ENCODE data around the gene ZNF784. TPM values are rescaled to one million over a fixed set of nuclear protein-coding genes. Genes with fewer than 3 reads are reported as not detected.

The ZNF784 gene
- total RNA-seq, 2 experiments from 2014 or later: 5.2 to 5.3 TPM

GRCh38 chr19:55626350-55626749 lies 2.0 kb upstream of the ZNF784 start:
- Mint-ChIP-seq H3K4me1 (ENCODE audit: low read depth) (peaks cover 39% of the 10 kb centered on the region), H3K36me3 (ENCODE audit: low read depth) (peaks cover 3% of the 10 kb centered on the region), H3K27me3 (ENCODE audit: low read depth) (peaks cover 13% of the 10 kb centered on the region), H3K9me3 (ENCODE audit: insufficient read depth) (peaks cover 4% of the 10 kb centered on the region), H3K27ac (peak overlapping the region; percentile 87), H3K4me3 (peak overlapping the region; percentile 71)
- ChIA-PET POLR2A (interaction anchor here (1.1 to 2.8 kb wide), 4 partner anchors 9 to 150 kb away, joined by 3 to 27 read pairs (median 7); partner anchors contain the start of genes FIZ1, ZNF524, ZNF628 and ZNF865), CTCF (interaction anchor here (0.8 to 7.1 kb wide), 21 partner anchors 9 to 508 kb away, joined by 3 to 59 read pairs (median 4); partner anchors contain the start of genes ISOC2, TMEM238, U2AF2 and ZNF524)
- peak; percentile 73 for ATAC-seq
- peak; percentile 84 for DNase-seq

GRCh38 chr19:55625004-55625326 lies 599 bp upstream of the ZNF784 start:
- ATAC-seq: no peak
- H3K36me3 Mint-ChIP-seq (ENCODE audit: low read depth): peaks cover 15% of the 10 kb centered on the region
- CTCF ChIA-PET: interaction anchor here (0.9 to 7.1 kb wide), 13 partner anchors 8 to 371 kb away, joined by 3 to 59 read pairs (median 6); partner anchors contain the start of genes FIZ1 and ZNF865

DNA sequence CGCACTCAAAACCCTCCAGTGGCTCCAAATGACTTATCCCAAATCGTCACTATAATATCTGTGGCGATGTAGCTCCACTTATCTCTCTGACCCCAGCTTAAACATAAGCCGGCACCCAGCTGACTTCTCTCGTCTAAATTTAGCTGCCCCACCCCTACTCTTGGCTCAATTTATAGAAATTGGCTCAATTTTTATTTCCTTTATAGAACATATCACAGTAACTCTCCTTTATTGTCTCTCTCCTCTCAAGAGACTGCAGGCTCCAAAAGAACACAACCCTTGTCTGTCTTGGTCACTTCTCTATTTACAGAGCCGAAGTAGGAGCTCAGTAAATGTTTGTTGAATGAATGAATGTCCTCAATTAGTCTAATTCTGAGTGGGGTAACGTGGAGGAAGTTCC lies 805 bp downstream of the ZNF784 start:
- DNase-seq: no peak
- CTCF ChIA-PET: interaction anchor here (1.5 to 7.1 kb wide), 5 partner anchors 9 to 120 kb away, joined by 5 to 59 read pairs (median 13); partner anchors contain the start of gene ZNF865
- Mint-ChIP-seq H3K27ac (no peak overlapping the region), H3K4me3 (peak overlapping the region; percentile 85), H3K36me3 (ENCODE audit: low read depth) (peaks cover 22% of the 10 kb centered on the region), H3K9me3 (ENCODE audit: insufficient read depth) (peaks cover 4% of the 10 kb centered on the region), H3K27me3 (ENCODE audit: low read depth) (peaks cover 10% of the 10 kb centered on the region), H3K4me1 (ENCODE audit: low read depth) (peaks cover 60% of the 10 kb centered on the region)
- POLR2A ChIA-PET: interaction anchor here (1.6 to 2.8 kb wide), 2 partner anchors 17 to 24 kb away, joined by 10 to 27 read pairs; partner anchors contain the start of genes FIZ1 and ZNF865
- ATAC-seq: no peak

More at GRCh38 chr19:55625004-55625326, 599 bp upstream of the ZNF784 start:
- Mint-ChIP-seq H3K9me3 (ENCODE audit: insufficient read depth) (peaks cover 4% of the 10 kb centered on the region), H3K27ac (peak overlapping the region; percentile 98), H3K4me3 (peak overlapping the region; percentile 85), H3K27me3 (ENCODE audit: low read depth) (peaks cover 13% of the 10 kb centered on the region), H3K4me1 (ENCODE audit: low read depth) (peaks cover 53% of the 10 kb centered on the region)
- DNase-seq: no peak
- POLR2A ChIA-PET: interaction anchor here (0.6 to 2.8 kb wide), 9 partner anchors 10 to 685 kb away, joined by 3 to 27 read pairs (median 3); partner anchors contain the start of genes FIZ1, NAT14, PPP6R1 and ZNF865

DNA sequence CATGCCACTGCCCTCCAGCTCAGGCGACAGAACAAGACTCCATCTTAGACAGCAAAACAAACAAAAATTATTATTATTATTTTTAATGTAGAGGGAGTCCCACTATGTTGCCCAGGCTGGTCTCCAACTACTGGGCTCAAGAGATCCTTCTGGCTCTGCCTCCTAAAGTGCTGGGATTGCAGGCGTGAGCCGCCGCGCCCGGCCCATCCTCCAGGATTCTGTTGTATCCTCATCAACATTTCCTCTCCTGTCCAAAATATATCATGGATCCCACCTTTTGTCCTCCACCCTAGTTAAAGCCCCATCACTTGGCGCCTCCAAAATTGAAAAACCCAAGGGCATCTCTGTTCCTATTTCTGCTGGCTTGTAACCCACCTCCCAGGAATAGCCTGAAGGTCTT lies 1.2 kb downstream of the ZNF784 start:
- DNase-seq: no peak
- H3K4me1 Mint-ChIP-seq (ENCODE audit: low read depth): peaks cover 60% of the 10 kb centered on the region
- no peak overlapping the region for H3K4me3 Mint-ChIP-seq
- peaks cover 22% of the 10 kb centered on the region for H3K36me3 Mint-ChIP-seq (ENCODE audit: low read depth)
- peaks cover 8% of the 10 kb centered on the region for H3K27me3 Mint-ChIP-seq (ENCODE audit: low read depth)
- H3K9me3 Mint-ChIP-seq (ENCODE audit: insufficient read depth): peaks cover 4% of the 10 kb centered on the region
- ChIA-PET CTCF (interaction anchor here (0.9 to 7.1 kb wide), 4 partner anchors 10 to 119 kb away, joined by 3 to 59 read pairs (median 18); partner anchors contain the start of gene ZNF865), POLR2A (no interaction called here)
- no peak for ATAC-seq
- no peak overlapping the region for H3K27ac Mint-ChIP-seq

GRCh38 chr19:55622242-55622969 lies 2.0 kb downstream of the ZNF784 start:
- no peak for ATAC-seq
- ChIA-PET POLR2A (no interaction called here), CTCF (interaction anchor here (0.9 to 7.1 kb wide), 3 partner anchors 10 to 119 kb away, joined by 3 to 59 read pairs (median 24); partner anchors contain the start of gene ZNF865)
- DNase-seq: no peak
- H3K27ac Mint-ChIP-seq: no peak overlapping the region
- H3K9me3 Mint-ChIP-seq (ENCODE audit: insufficient read depth): peaks cover 4% of the 10 kb centered on the region
- peaks cover 26% of the 10 kb centered on the region for H3K36me3 Mint-ChIP-seq (ENCODE audit: low read depth)
- H3K4me3 Mint-ChIP-seq: no peak overlapping the region
- H3K27me3 Mint-ChIP-seq (ENCODE audit: low read depth): peaks cover 3% of the 10 kb centered on the region
- H3K4me1 Mint-ChIP-seq (ENCODE audit: low read depth): peaks cover 56% of the 10 kb centered on the region

DNA sequence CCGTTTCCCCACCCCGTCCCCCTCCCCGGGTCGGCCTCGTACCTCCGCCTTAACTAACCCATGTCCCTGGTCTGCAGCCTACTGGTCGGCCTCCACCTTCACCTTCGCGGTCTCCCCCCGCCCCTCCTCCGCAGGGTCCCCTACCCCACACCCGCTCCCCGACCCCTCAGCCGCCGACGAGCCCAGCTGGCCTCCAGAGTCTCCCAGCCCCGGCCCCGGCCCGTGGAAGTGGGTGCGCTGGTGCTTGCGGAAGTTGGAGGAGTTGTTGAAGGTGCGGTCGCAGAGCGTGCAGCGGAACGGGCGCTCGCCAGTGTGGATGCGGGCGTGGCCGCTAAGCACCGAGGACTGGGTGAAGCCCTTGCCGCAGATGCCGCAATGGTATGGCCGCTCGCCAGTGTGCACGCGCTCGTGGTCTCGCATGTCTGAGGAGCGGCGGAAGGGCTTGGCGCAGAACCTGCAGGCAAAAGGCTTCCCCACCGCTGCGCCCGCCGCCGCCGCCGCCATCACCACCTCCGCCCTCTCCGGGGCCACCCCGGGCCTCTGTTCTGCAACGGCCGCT lies 2.6 kb downstream of the ZNF784 start:
- H3K9me3 Mint-ChIP-seq (ENCODE audit: insufficient read depth): peaks cover 4% of the 10 kb centered on the region
- no peak for ATAC-seq
- peaks cover 50% of the 10 kb centered on the region for H3K4me1 Mint-ChIP-seq (ENCODE audit: low read depth)
- no peak overlapping the region for H3K27ac Mint-ChIP-seq
- H3K27me3 Mint-ChIP-seq (ENCODE audit: low read depth): peaks cover under 1% of the 10 kb centered on the region
- peaks cover 30% of the 10 kb centered on the region for H3K36me3 Mint-ChIP-seq (ENCODE audit: low read depth)
- H3K4me3 Mint-ChIP-seq: no peak overlapping the region
- ChIA-PET POLR2A (no interaction called here), CTCF (interaction anchor here (3.9 to 7.1 kb wide), 2 partner anchors 10 to 16 kb away, joined by 13 to 59 read pairs; partner anchors contain the start of gene ZNF865)
- DNase-seq: no peak

DNA sequence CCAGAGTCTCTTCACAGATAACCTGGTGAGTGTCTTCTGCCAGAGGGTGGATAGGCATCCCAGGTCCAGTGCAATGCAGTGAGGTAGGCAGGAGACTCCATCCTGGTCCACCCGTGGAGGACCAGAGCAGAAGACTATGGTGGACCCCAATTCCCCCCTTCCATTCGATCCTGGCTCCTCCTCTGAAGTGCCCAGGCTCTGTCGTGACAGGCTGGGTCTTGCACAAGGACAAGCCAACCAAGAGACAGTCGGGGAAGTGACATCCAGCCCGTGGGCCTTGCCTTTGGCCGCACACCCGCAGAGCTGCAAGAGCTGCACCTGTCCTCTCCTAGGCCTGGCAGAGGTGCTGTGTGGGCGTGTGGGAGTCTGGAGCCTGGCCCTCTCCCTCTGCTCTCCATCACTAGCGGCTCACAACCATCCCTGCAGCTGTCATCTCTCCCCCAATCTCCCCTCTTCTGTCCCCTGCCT lies 3.1 kb downstream of the ZNF784 start:
- CTCF ChIA-PET: interaction anchor here (3.2 to 7.1 kb wide), 3 partner anchors 10 to 16 kb away, joined by 13 to 59 read pairs (median 17); partner anchors contain the start of gene ZNF865
- Mint-ChIP-seq H3K4me3 (no peak overlapping the region), H3K36me3 (ENCODE audit: low read depth) (peaks cover 34% of the 10 kb centered on the region), H3K4me1 (ENCODE audit: low read depth) (peaks cover 45% of the 10 kb centered on the region), H3K27ac (peak overlapping the region; percentile 68), H3K27me3 (ENCODE audit: low read depth) (no peaks in the 10 kb centered on the region), H3K9me3 (ENCODE audit: insufficient read depth) (peaks cover 4% of the 10 kb centered on the region)
- ATAC-seq (no peak), DNase-seq (no peak)
- POLR2A ChIA-PET: no interaction called here

DNA sequence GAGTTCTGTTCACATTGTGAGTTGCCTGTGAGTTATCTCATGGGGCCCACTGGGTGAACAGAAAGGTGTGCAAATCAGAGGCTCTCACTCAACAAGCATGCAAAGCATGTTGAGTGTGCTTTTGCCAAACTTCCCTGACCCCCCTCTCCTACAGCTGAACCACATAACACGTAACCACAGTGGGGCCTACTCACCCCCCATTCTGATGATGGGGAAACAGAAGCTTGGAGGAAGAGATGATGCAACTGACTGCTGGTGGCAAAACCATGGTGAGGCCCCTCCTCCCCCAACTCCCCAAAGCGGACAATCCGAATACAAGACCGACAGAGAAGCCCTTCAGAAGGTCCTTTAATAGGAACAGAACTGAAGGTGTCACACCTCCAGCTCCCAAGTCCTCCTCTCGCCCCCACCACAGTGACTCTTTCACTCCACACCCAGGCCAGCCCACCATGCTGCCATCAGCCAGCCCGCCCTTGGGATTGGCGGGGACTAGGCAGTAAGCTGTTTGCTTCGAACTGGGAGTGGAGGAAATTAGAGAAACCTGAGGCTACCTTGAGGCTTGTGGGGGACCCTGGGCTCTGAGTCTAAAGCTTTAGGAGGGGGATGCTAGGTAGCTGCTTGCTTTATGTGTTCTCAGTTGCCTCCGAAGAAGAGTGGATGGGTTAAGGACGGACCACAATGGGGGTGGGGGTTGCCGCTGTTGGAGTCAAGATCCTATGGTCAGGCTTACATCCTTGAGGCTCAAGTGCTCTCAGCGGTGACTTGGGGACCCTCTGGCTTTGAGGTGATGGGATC lies 3.8 kb downstream of the ZNF784 start:
- no peaks in the 10 kb centered on the region for H3K27me3 Mint-ChIP-seq (ENCODE audit: low read depth)
- peak overlapping the region; percentile 68 for H3K27ac Mint-ChIP-seq
- H3K4me1 Mint-ChIP-seq (ENCODE audit: low read depth): peaks cover 40% of the 10 kb centered on the region
- ChIA-PET CTCF (interaction anchor here (0.9 to 3.9 kb wide), 4 partner anchors 11 to 117 kb away, joined by 3 to 17 read pairs (median 8); partner anchors contain the start of gene ZNF865), POLR2A (interaction anchor here (2.1 kb wide), 1 partner anchor 15 kb away, joined by 7 read pairs; the partner anchor contains the start of gene ZNF865)
- H3K9me3 Mint-ChIP-seq (ENCODE audit: insufficient read depth): peaks cover 4% of the 10 kb centered on the region
- H3K36me3 Mint-ChIP-seq (ENCODE audit: low read depth): peaks cover 34% of the 10 kb centered on the region
- H3K4me3 Mint-ChIP-seq: no peak overlapping the region
- peak; percentile 49 for DNase-seq
- no peak for ATAC-seq

DNA sequence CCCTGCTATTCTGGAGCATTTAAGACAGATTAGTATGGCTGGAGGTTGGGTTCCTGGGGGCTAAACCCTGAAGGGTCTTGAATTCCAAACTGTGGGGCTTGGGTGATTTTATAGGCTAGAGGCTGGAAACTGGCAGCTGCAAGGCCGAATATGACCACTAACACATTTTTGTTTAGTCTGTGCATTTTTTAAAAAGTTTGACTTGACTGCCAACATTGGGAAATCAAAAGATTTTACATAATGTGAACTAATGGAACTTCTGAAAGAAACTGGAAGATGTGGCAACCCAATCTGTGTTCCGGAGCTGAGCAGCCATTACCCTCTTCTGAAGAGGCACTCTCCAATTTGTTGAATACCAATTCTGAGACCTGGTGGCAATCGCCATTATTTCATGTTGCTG lies 5.1 kb downstream of the ZNF784 start:
- DNase-seq (no peak), ATAC-seq (no peak)
- ChIA-PET CTCF (interaction anchor here (1.3 to 3.9 kb wide), 5 partner anchors 12 to 116 kb away, joined by 3 to 17 read pairs (median 6); partner anchors contain the start of gene ZNF865), POLR2A (interaction anchor here (2.1 kb wide), 1 partner anchor 13 kb away, joined by 7 read pairs; the partner anchor contains the start of gene ZNF865)
- Mint-ChIP-seq H3K9me3 (ENCODE audit: insufficient read depth) (peaks cover 4% of the 10 kb centered on the region), H3K27me3 (ENCODE audit: low read depth) (no peaks in the 10 kb centered on the region), H3K27ac (no peak overlapping the region), H3K4me3 (no peak overlapping the region), H3K4me1 (ENCODE audit: low read depth) (peaks cover 32% of the 10 kb centered on the region), H3K36me3 (ENCODE audit: low read depth) (peaks cover 36% of the 10 kb centered on the region)

DNA sequence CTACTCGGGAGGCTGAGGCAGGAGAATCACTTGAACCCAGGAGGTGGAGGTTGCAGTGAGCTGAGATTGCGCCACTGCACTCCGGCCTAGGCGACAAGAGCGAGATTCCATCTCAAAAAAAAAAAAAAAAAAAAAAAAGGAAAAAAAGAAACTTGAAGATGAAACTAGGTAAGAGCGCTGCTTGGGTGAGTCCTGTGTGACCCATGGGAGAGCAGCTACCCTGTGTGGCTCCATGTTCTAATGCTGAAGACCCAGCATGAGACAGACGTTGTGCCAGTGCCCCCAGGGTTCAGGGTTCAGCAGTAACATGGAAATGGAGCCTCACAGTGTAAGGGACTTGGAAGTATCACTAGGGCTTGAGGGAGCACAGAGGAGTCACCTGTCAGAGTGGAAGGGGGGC lies 5.9 kb downstream of the ZNF784 start:
- no peaks in the 10 kb centered on the region for H3K9me3 Mint-ChIP-seq (ENCODE audit: insufficient read depth)
- POLR2A ChIA-PET: interaction anchor here (1.7 kb wide), 1 partner anchor 12 kb away, joined by 7 read pairs; the partner anchor contains the start of gene ZNF865
- CTCF ChIA-PET: interaction anchor here (1.2 to 3.9 kb wide), 6 partner anchors 12 to 115 kb away, joined by 3 to 17 read pairs (median 6); partner anchors contain the start of gene ZNF865
- no peak overlapping the region for H3K27ac Mint-ChIP-seq
- no peaks in the 10 kb centered on the region for H3K27me3 Mint-ChIP-seq (ENCODE audit: low read depth)
- no peak for ATAC-seq
- no peak overlapping the region for H3K4me3 Mint-ChIP-seq
- DNase-seq: no peak
- H3K36me3 Mint-ChIP-seq (ENCODE audit: low read depth): peaks cover 34% of the 10 kb centered on the region
- peaks cover 25% of the 10 kb centered on the region for H3K4me1 Mint-ChIP-seq (ENCODE audit: low read depth)

All from activated CD8-positive, alpha-beta T cell treated with anti-CD3 and anti-CD28 coated beads, Interleukin-2, amount 10 ng/mL, durations not matched to agents 7 days and 5 days (primary cell).